PC-3 (cell line): ENCODE results near the gene PVALEF.

ENCODE experiments used
- EZH2 ChIP-seq: fragments of 300-600 bp; sonication (generic); IDR thresholded peaks from one replicate; pipeline ENCODE4 v1.6.1; 2017; ENCODE audit warnings: antibody characterized with exemption, mild to moderate bottlenecking, low read length; ENCODE audit not compliant: unreplicated experiment
- TF ChIP-seq, protein P1 (sequence below): fragments of 300-600 bp; sonication (generic); conservative IDR thresholded peaks from 2 replicates; pipeline ENCODE4 v1.5.1; 2017; ENCODE audit warnings: antibody characterized with exemption, low read depth, mild to moderate bottlenecking, low read length

DNA sequence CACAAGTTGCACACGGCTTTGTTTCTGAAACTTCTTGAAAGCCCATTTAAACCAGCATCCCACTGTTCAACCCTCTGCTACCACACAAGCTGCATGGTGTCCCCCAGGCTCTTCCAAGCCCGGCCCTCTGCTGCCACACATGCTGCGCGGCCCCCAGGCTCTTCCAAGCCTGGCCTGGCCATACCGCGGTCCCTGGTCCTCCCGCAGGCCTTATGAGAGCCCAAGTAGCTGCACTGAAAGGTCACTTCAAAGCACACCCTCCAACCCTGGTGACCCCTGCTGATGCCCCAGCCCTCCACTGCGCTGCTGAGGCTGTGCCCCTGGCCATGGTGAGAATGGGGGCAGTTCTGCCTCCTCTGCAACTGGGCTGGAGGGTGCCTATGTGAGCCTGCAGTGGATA is 25.9 kb upstream of the PVALEF start:
- no peak for TF ChIP-seq EZH2
- TF ChIP-seq, protein P1, sequence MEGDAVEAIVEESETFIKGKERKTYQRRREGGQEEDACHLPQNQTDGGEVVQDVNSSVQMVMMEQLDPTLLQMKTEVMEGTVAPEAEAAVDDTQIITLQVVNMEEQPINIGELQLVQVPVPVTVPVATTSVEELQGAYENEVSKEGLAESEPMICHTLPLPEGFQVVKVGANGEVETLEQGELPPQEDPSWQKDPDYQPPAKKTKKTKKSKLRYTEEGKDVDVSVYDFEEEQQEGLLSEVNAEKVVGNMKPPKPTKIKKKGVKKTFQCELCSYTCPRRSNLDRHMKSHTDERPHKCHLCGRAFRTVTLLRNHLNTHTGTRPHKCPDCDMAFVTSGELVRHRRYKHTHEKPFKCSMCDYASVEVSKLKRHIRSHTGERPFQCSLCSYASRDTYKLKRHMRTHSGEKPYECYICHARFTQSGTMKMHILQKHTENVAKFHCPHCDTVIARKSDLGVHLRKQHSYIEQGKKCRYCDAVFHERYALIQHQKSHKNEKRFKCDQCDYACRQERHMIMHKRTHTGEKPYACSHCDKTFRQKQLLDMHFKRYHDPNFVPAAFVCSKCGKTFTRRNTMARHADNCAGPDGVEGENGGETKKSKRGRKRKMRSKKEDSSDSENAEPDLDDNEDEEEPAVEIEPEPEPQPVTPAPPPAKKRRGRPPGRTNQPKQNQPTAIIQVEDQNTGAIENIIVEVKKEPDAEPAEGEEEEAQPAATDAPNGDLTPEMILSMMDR = no peak
